Adrenal gland (tissue), 12 donors: ENCODE measurements around the gene CA4. TPM values are rescaled to one million over a fixed set of nuclear protein-coding genes. Genes with fewer than 3 reads are reported as not detected.
"Not testable (repeated sequence)": the region's sequence is repeated elsewhere in the genome, so short reads cannot be mapped to it uniquely, and the experiment has no call there.

Experiments used
- DNase-seq, 7 donors: peaks; one replicate each; pipeline ENCODE4 v3.0.0-alpha.2; 2019 to 2020
- H3K27ac ChIP-seq, 5 donors: fragments of 200-600 bp; sonication (generic) in 4 of 5; 1 replicate in 3 of 5; 2 replicates in 2 of 5; pipeline versions ENCODE4 v1.5.1 to v1.8.0; 2016 to 2020; ENCODE audit warnings: mild to moderate bottlenecking in 1 of 5
- H3K27me3 ChIP-seq: fragments of 200-600 bp; 2 replicates; pipeline ENCODE4 v1.8.0; 2021
- H3K36me3 ChIP-seq, 2 donors: fragments of 200-600 bp; replicated peaks in 1 of 2; 1 replicate in 1 of 2; 2 replicates in 1 of 2; pipeline versions ENCODE4 v1.5.1 to v1.8.0; 2018 to 2022
- H3K4me1 ChIP-seq, 2 donors: fragments of 200-600 bp; replicated peaks in 1 of 2; 1 replicate in 1 of 2; 2 replicates in 1 of 2; pipeline versions ENCODE4 v1.5.1 to v1.8.0; 2018 to 2021
- H3K4me3 ChIP-seq, 4 donors: fragments of 200-600 bp; sonication (generic) in 3 of 4; one replicate each; pipeline ENCODE4 v1.5.1; 2016 to 2018
- H3K9me3 ChIP-seq, 3 donors: fragments of 200-600 bp; sonication (generic) in 1 of 3; replicated peaks in 1 of 3; 1 replicate in 2 of 3; 2 replicates in 1 of 3; pipeline versions ENCODE4 v1.5.1 to v1.8.0; 2016 to 2021
- POLR2A ChIP-seq, 2 donors: fragments of 450-650 bp; IDR thresholded peaks; one replicate each; pipeline ENCODE4 v1.6.1; 2017; ENCODE audit warnings: antibody characterized with exemption in 2 of 2, mild to moderate bottlenecking in 2 of 2, moderate library complexity in 1 of 2
- WGBS, 4 donors: extraction: QIAGEN DNeasy Blood & Tissue Kit in 2 of 4; methylation state at CpG; one replicate each; pipeline versions ENCODE4 v1.1.5 to v1.1.7; 2013 to 2017; 5-methylcytosine and 5-hydroxymethylcytosine counted together
- intact Hi-C, 2 donors: fragments of 100-400 bp; cut with DNase I; formaldehyde crosslinking; loops; one replicate each; pipeline versions ENCODE4 v1.14.1 to v1.15.0; 2022 to 2023
- polyA plus RNA-seq, 3 donors: library from polyadenylated mRNA; stranded (reverse); fragments of 200-250 nt in 2 of 3; fragments of 350-450 nt in 1 of 3; fragmentation: Illumina TruSeq in 1 of 3; extraction: RNeasy Lipid Tissue Mini Kit (QIAGEN cat#74804) in 1 of 3; gene quantifications; one replicate each; pipeline ENCODE4 v1.2.3, GENCODE V29; 2013 to 2014
- total RNA-seq, 9 donors: library from RNA; depleted of rRNA in 4 of 9; stranded (reverse); fragments of >200 nt in 4 of 9; fragments of 120-200 nt in 1 of 9; fragmentation: NEBNext Ultra II Directional in 1 of 9; extraction: Animal tissue kit (Norgen Biotek cat#: 25700) in 1 of 9; gene quantifications; one replicate each; pipeline versions ENCODE4 v1.1.0 to v1.2.4, GENCODE V29; 2013 to 2023
- TF ChIP-seq, protein P1 (sequence below), 6 experiments: fragments of 450-650 bp in 4 of 6; fragments of 200-600 bp in 2 of 6; sonication (generic) in 1 of 6; IDR thresholded peaks; 1 replicate in 5 of 6; 2 replicates in 1 of 6; pipeline versions ENCODE4 v1.5.1 to v1.8.0; 2016 to 2021; ENCODE audit warnings: antibody characterized with exemption in 6 of 6, mild to moderate bottlenecking in 2 of 6, moderate library complexity in 1 of 6
- donor health status: healthy with polysubstance abuse.
- donor health status: Bipolar disorder and iron deficiency.
- donor health status: DM: yes; HTN: yes; CAD: no.
- donor health status: DM: no; HTN: no; CAD: no.
- donor health status: DM: no; HTN: no; CAD: no.
- donor health status: DM: yes; HTN: yes; CAD: no.

Gene CA4
- total and polyA plus RNA-seq, 12 donors = 0.42 to 15.3 (median 1.2) TPM

- no peaks in the 10 kb centered on the region for H3K9me3 ChIP-seq
- H3K36me3 ChIP-seq = no peaks in the 10 kb centered on the region
- TF ChIP-seq POLR2A (IDR thresholded peaks at IDR 0.05) = no peak
- intact Hi-C loops = no loop called here
- H3K27ac ChIP-seq = no peak overlapping the region
- H3K4me1 ChIP-seq = peaks cover 0 to 2% of the 10 kb centered on the region in 2 donors
- H3K4me3 ChIP-seq = no peak overlapping the region
- H3K27me3 ChIP-seq = no peaks in the 10 kb centered on the region
- 83 to 94% (median 88%) methylated on average over 4 of the region's 4 CpGs for WGBS, 4 donors
- DNase-seq = no peak
Observed at GRCh38 chr17:60103957-60104356, 45.8 kb upstream of the CA4 start.

GRCh38 chr17:60106340-60107059 lies 43.3 kb upstream of the CA4 start:
- Histone ChIP-seq H3K27ac (no peak overlapping the region), H3K4me1 (peaks cover 0 to 2% of the 10 kb centered on the region in 2 donors), H3K4me3 (no peak overlapping the region), H3K36me3 (no peaks in the 10 kb centered on the region), H3K27me3 (no peaks in the 10 kb centered on the region), H3K9me3 (no peaks in the 10 kb centered on the region)
- WGBS, 4 donors = 88 to 100% (median 93%) methylated on average over 4 to 5 of the region's 5 CpGs
- no peak for DNase-seq
- intact Hi-C loops = no loop called here
- no peak for TF ChIP-seq POLR2A (IDR thresholded peaks at IDR 0.05)
- TF ChIP-seq, protein P1, sequence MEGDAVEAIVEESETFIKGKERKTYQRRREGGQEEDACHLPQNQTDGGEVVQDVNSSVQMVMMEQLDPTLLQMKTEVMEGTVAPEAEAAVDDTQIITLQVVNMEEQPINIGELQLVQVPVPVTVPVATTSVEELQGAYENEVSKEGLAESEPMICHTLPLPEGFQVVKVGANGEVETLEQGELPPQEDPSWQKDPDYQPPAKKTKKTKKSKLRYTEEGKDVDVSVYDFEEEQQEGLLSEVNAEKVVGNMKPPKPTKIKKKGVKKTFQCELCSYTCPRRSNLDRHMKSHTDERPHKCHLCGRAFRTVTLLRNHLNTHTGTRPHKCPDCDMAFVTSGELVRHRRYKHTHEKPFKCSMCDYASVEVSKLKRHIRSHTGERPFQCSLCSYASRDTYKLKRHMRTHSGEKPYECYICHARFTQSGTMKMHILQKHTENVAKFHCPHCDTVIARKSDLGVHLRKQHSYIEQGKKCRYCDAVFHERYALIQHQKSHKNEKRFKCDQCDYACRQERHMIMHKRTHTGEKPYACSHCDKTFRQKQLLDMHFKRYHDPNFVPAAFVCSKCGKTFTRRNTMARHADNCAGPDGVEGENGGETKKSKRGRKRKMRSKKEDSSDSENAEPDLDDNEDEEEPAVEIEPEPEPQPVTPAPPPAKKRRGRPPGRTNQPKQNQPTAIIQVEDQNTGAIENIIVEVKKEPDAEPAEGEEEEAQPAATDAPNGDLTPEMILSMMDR (IDR thresholded peaks at IDR 0.05) = no peak

DNA sequence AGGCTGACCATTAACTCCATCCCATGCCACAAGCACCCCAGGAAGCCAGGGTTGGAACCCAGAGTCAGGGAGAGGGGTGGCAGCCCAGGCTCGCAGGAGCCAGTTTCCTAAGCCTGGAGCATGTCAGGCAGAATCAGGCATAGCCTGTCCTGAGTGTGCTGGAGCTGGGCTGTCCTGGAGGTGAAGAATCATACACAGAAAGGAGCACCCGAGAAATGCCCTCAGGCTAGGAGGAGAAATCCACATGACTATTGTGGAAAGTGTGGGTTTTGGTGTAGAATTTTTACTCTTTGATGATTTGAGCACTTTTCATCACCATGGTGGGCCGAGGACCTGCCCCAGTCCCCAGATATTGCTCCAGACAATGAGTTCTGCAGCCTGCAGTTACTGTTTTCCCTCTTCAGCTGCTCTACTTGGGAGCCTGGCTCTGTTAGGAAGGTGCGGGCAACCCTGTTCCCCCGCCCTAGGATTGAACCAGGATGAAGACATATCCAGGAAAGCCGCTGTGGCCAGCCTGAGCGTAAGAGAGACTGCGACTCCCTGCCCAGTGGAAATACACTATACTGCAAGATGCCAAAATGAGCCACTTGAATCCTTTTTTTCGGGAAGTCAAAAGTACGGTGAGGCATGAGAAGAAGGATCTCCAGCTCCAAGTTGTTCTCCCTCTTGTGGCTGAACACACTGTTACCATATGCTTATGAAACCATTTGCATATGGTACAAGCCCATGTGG lies 42.1 kb upstream of the CA4 start:
- Histone ChIP-seq H3K36me3 (no peaks in the 10 kb centered on the region), H3K27me3 (no peaks in the 10 kb centered on the region), H3K27ac (no peak overlapping the region), H3K4me3 (no peak overlapping the region), H3K4me1 (no peaks in the 10 kb centered on the region), H3K9me3 (no peaks in the 10 kb centered on the region)
- WGBS, 4 donors = 85 to 91% (median 89%) methylated on average over 10 of the region's 10 CpGs
- TF ChIP-seq POLR2A (IDR thresholded peaks at IDR 0.05) = no peak
- TF ChIP-seq, protein P1 (IDR thresholded peaks at IDR 0.05) = no peak
- intact Hi-C loops = no loop called here
- no peak for DNase-seq

DNA sequence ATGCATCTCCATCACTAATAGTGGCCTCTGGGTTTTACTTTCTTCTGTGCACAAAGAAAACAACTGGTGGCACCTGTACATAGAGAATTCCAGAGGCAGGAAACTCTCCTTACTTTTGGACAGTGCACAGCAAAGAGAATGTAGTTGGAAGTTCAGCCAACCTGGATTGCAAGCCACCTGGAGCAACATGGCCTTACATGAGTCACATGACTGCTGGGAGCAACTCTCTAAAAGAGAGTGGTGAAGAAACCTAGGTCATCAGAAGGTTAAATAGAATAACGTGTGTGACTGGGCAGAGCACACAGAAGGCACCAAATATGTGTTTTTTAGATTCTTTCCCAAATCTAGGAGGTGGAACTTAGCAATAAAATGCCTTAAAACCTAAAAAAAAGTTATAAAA lies 41.5 kb upstream of the CA4 start:
- H3K27me3 ChIP-seq, H3K9me3 ChIP-seq, intact Hi-C loops, DNase-seq, H3K4me3 ChIP-seq, H3K27ac ChIP-seq, H3K4me1 ChIP-seq, H3K36me3 ChIP-seq: not testable (repeated sequence)
- WGBS, 4 donors = 33 to 69% (median 53%) methylated on average over 1 of the region's 1 CpG

DNA sequence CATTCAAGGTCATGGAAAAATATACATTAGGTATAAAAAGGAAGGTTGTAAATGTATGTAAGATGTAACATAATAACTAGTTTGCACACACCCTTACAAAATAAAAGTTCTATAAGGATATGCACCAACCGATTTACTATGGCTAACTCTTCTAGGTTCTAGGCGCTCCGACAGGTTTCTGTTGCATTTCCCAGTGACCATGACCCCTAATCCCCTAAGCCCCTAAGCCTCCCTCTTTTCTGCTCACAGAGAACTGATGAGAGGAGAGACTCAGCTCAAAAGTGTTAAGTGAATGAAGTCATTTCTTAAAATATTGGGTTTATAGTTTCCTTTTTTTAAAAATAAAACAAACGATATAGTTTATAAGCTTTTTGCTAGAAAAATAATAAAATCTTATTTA lies 41.1 kb upstream of the CA4 start:
- no peaks in the 10 kb centered on the region for H3K27me3 ChIP-seq
- no peak overlapping the region for H3K4me3 ChIP-seq
- WGBS, 4 donors = 84 to 93% (median 89%) methylated on average over 4 of the region's 4 CpGs
- no peak for DNase-seq
- no peaks in the 10 kb centered on the region for H3K36me3 ChIP-seq
- no peak overlapping the region for H3K27ac ChIP-seq
- no peaks in the 10 kb centered on the region for H3K9me3 ChIP-seq
- intact Hi-C loops = no loop called here
- TF ChIP-seq, protein P1 (IDR thresholded peaks at IDR 0.05) = no peak
- no peak for TF ChIP-seq POLR2A (IDR thresholded peaks at IDR 0.05)
- H3K4me1 ChIP-seq = no peaks in the 10 kb centered on the region
